ENCODE data around the gene ZNF549. TPM values are rescaled to one million over a fixed set of nuclear protein-coding genes. Genes with fewer than 3 reads are reported as not detected.

The ZNF549 gene
- total RNA-seq, 4 donors from 2014 or later = 4.4 to 5.5 (median 4.9) TPM

DNA sequence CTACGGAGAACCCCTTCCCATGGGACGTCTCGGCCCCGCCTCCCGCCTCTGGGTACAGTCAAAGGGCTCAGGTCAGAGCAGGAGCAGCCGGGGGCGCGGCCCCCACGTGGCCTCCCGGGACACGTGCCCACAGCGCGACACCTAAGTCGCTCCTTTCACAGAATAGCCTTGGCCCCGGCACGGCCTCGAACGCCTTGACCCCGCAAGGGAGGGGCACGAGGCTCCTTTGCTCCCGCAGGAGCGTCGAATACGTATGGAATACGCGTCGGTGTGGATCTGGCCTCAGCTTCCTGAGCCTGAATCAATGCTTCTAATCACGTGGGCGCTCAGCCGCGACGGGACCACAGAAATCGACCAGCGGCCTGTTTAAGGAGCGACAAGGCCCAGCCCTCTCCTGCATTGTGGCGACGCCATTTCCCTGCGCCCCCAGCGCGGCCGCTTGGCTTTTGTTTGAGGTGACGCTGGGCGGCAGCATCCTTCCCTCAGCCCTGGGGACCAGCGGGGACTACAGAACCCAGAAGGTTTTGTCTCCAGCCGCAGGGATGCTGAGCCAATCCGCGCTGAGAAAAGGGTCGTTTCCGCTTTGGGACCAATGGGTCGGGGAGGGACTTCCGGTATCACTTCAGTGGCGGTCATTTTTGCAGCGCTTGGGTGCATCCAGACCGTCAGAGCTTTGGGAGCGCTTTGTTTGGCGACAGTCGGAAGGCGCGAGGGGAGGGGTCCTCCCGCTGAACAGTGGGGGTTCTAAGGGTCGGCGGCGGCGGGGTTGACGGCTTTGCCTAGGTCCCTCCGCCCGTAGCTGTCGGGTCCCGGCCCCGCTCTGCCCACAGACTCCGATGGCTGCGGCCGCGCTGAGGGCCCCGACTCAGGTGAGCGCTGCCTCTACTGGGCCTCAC lies 56.6 kb downstream of the ZNF549 start, which contains the start of gene ZIK1:
ZIK1 (plus strand) TSS at position 625 of the 896 bp plus-strand sequence; CDS start at position 837, 212 bp downstream.
- intact Hi-C loops (cut with DNase I; ENCODE audit: low total_unique reads) = no loop called here
- WGBS, 2 donors = 2 to 6% methylated on average over 54 to 63 of the region's 76 CpGs
- H3K4me3 ChIP-seq (ENCODE audit: low read depth, poor library complexity, severe bottlenecking) = peak within 1 kb of the TSS; percentile 24
- TF ChIP-seq, protein P1, sequence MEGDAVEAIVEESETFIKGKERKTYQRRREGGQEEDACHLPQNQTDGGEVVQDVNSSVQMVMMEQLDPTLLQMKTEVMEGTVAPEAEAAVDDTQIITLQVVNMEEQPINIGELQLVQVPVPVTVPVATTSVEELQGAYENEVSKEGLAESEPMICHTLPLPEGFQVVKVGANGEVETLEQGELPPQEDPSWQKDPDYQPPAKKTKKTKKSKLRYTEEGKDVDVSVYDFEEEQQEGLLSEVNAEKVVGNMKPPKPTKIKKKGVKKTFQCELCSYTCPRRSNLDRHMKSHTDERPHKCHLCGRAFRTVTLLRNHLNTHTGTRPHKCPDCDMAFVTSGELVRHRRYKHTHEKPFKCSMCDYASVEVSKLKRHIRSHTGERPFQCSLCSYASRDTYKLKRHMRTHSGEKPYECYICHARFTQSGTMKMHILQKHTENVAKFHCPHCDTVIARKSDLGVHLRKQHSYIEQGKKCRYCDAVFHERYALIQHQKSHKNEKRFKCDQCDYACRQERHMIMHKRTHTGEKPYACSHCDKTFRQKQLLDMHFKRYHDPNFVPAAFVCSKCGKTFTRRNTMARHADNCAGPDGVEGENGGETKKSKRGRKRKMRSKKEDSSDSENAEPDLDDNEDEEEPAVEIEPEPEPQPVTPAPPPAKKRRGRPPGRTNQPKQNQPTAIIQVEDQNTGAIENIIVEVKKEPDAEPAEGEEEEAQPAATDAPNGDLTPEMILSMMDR (IDR thresholded peaks at IDR 0.05) = no peak
- no peak for TF ChIP-seq POLR2A (IDR thresholded peaks at IDR 0.05)
- peak; percentile 86 to 97 for DNase-seq (ENCODE audit: low spot score in 2 of 2)

- WGBS, 2 donors = 90 to 96% methylated on average over 1 of the region's 1 CpG
- no peak overlapping the region for H3K4me3 ChIP-seq (ENCODE audit: low read depth, poor library complexity, severe bottlenecking)
- TF ChIP-seq POLR2A (IDR thresholded peaks at IDR 0.05) = no peak
- TF ChIP-seq, protein P1 (IDR thresholded peaks at IDR 0.05) = no peak
- intact Hi-C loops (cut with DNase I; ENCODE audit: low total_unique reads) = no loop called here
- DNase-seq (ENCODE audit: low spot score in 2 of 2) = no peak
Measured at GRCh38 chr19:57587529-57587928, 60.4 kb downstream of the ZNF549 start.

GRCh38 chr19:57599377-57599760 lies 72.2 kb downstream of the ZNF549 start:
- H3K4me3 ChIP-seq (ENCODE audit: low read depth, poor library complexity, severe bottlenecking) = peak overlapping the region; percentile 81
- intact Hi-C loops (cut with DNase I; ENCODE audit: low total_unique reads) = no loop called here
- TF ChIP-seq, protein P1 (IDR thresholded peaks at IDR 0.05) = no peak
- no peak for TF ChIP-seq POLR2A (IDR thresholded peaks at IDR 0.05)

GRCh38 chr19:57599761-57600383 lies 72.7 kb downstream of the ZNF549 start, which contains the start of gene ZNF530:
Gene ZNF530 (plus strand): TSS chr19:57599885. CDS start chr19:57604346, 4,461 bp downstream.
- peak within 1 kb of the TSS; percentile 81 for H3K4me3 ChIP-seq (ENCODE audit: low read depth, poor library complexity, severe bottlenecking)
- intact Hi-C loops (cut with DNase I; ENCODE audit: low total_unique reads) = no loop called here
- TF ChIP-seq, protein P1 (IDR thresholded peaks at IDR 0.05) = no peak
- no peak for TF ChIP-seq POLR2A (IDR thresholded peaks at IDR 0.05)
- 0 to 1% methylated on average over 17 to 53 of the region's 53 CpGs for WGBS, 2 donors
- peak; percentile 91 to 98 for DNase-seq (ENCODE audit: low spot score in 2 of 2)

More at GRCh38 chr19:57599377-57599760, 72.2 kb downstream of the ZNF549 start:
- no peak for DNase-seq (ENCODE audit: low spot score in 2 of 2)
- WGBS, 2 donors = 57% methylated on average over 8 of the region's 8 CpGs

- intact Hi-C loops (cut with DNase I; ENCODE audit: low total_unique reads) = no loop called here
- H3K4me3 ChIP-seq (ENCODE audit: low read depth, poor library complexity, severe bottlenecking) = no peak overlapping the region
- 96 to 98% methylated on average over 5 of the region's 5 CpGs for WGBS, 2 donors
- TF ChIP-seq, protein P1 (IDR thresholded peaks at IDR 0.05) = no peak
- TF ChIP-seq POLR2A (IDR thresholded peaks at IDR 0.05) = no peak
- DNase-seq (ENCODE audit: low spot score in 2 of 2) = no peak
Measured at GRCh38 chr19:57606931-57607330, 79.8 kb downstream of the ZNF549 start.

Other genes with a start within 250 kb of the ZNF549 start
- 10 to 100 TPM; 57.6 to 71.0 (median 65.5) TPM for gene ZNF460, start 246.9 kb upstream of the ZNF549 start, total RNA-seq
- gene ZNF543, start 206.9 kb upstream of the ZNF549 start, total RNA-seq = 10 to 100 TPM; 11.4 to 15.7 (median 12.4) TPM
- 10 to 100 TPM in 1 of 4 donors, 1 to 10 TPM in 3; 8.3 to 11.8 (median 8.9) TPM for gene ZNF304, start 176.1 kb upstream of the ZNF549 start, total RNA-seq
- gene TRAPPC2B, start 163.8 kb upstream of the ZNF549 start, total RNA-seq = 10 to 100 TPM; 11.3 to 20.1 (median 19.5) TPM
- 1 to 10 TPM in 3 of 4 donors, under 1 TPM in 1; 0.42 to 2.4 (median 1.4) TPM for gene ZNF547, start 163.8 kb upstream of the ZNF549 start, total RNA-seq
- gene ZNF548, start 137.5 kb upstream of the ZNF549 start, total RNA-seq = 10 to 100 TPM; 20.3 to 29.3 (median 23.5) TPM
- 10 to 100 TPM in 2 of 4 donors, 1 to 10 TPM in 2; 8.9 to 30.3 (median 14.0) TPM for gene ZNF17, start 116.2 kb upstream of the ZNF549 start, total RNA-seq
- 10 to 100 TPM in 3 of 4 donors, 1 to 10 TPM in 1; 7.8 to 16.1 (median 12.9) TPM for gene ZNF749, start 92.0 kb upstream of the ZNF549 start, total RNA-seq
- 1 to 10 TPM in 1 of 4 donors, under 1 TPM in 3; 0.25 to 1.4 (median 0.86) TPM for gene VN1R1, start 70.2 kb upstream of the ZNF549 start, total RNA-seq
- gene ZNF772, start 49.8 kb upstream of the ZNF549 start, total RNA-seq = 10 to 100 TPM; 11.6 to 18.3 (median 12.2) TPM
- gene ZNF419, start 39.6 kb upstream of the ZNF549 start, total RNA-seq = 10 to 100 TPM in 3 of 4 donors, 1 to 10 TPM in 1; 7.8 to 26.6 (median 13.4) TPM
- gene ZNF773, start 27.4 kb upstream of the ZNF549 start, total RNA-seq = 10 to 100 TPM in 3 of 4 donors, 1 to 10 TPM in 1; 5.7 to 30.8 (median 17.5) TPM
- 10 to 100 TPM in 3 of 4 donors, 1 to 10 TPM in 1; 9.8 to 19.2 (median 13.5) TPM for gene ZNF550, start 32.5 kb downstream of the ZNF549 start, total RNA-seq
- 10 to 100 TPM in 1 of 4 donors, 1 to 10 TPM in 3; 6.7 to 10.2 (median 8.4) TPM for gene ZNF416, start 51.6 kb downstream of the ZNF549 start, total RNA-seq
- gene ZIK1, start 56.8 kb downstream of the ZNF549 start, total RNA-seq = 10 to 100 TPM in 1 of 4 donors, 1 to 10 TPM in 3; 2.0 to 12.7 (median 4.3) TPM
- gene ZNF530, start 72.5 kb downstream of the ZNF549 start, total RNA-seq = 10 to 100 TPM in 1 of 4 donors, 1 to 10 TPM in 3; 4.8 to 16.9 (median 6.1) TPM
- gene ZNF134, start 86.9 kb downstream of the ZNF549 start, total RNA-seq = 10 to 100 TPM; 19.1 to 42.5 (median 34.6) TPM
- 10 to 100 TPM; 12.9 to 33.5 (median 17.7) TPM for gene ZNF211, start 105.8 kb downstream of the ZNF549 start, total RNA-seq
- gene ZSCAN4, start 141.6 kb downstream of the ZNF549 start, total RNA-seq = under 1 TPM in 2 of 4 donors, not detected in 2; 0.39 to 0.71 TPM
- gene ZNF551, start 154.6 kb downstream of the ZNF549 start, total RNA-seq = 10 to 100 TPM in 3 of 4 donors, 1 to 10 TPM in 1; 9.3 to 20.8 (median 19.5) TPM
- gene ZNF154, start 181.8 kb downstream of the ZNF549 start, total RNA-seq = 1 to 10 TPM in 1 of 4 donors, under 1 TPM in 3; 0.15 to 1.0 (median 0.77) TPM
- gene ZNF671, start 200.3 kb downstream of the ZNF549 start, total RNA-seq = 1 to 10 TPM in 2 of 4 donors, under 1 TPM in 2; 0.88 to 4.3 (median 2.0) TPM
- gene ZNF776, start 219.5 kb downstream of the ZNF549 start, total RNA-seq = 10 to 100 TPM in 3 of 4 donors, 1 to 10 TPM in 1; 9.5 to 23.7 (median 13.0) TPM
- gene ZNF586, start 242.3 kb downstream of the ZNF549 start, total RNA-seq = 10 to 100 TPM in 3 of 4 donors, 1 to 10 TPM in 1; 9.1 to 21.4 (median 17.5) TPM